GM19395 (cell line): ENCODE data around the gene TAC3.
"Not testable (repeated sequence)": the region's sequence is repeated elsewhere in the genome, so short reads cannot be mapped to it uniquely, and the experiment has no call there.

Experiments
- ATAC-seq: cut with Tn5 transposase; IDR thresholded peaks from one replicate; pipeline ENCODE4 v1.9.1; 2021; ENCODE audit warnings: mild to moderate bottlenecking, moderate library complexity; ENCODE audit not compliant: unreplicated experiment

TAC3 gene

DNA sequence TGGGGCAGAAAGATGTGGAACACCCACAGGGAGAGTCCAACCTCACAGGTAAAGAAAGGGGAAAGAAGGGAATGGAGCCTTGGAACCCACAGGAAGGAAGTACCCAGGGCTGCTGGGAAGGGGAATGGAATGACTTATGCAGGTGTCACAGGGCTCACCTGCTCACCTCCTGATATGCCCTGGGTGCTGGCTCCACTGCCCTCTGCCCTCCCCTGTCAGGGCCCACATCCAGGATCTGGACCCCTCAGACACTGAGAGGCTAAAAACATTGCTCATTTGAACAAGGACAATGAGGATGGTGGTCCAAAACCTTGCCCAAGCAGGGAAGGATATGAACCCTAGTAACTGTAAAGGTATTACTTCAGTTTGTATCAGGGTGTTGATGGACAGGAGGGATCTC is 29.3 kb downstream of the TAC3 start:
- no peak for ATAC-seq

DNA sequence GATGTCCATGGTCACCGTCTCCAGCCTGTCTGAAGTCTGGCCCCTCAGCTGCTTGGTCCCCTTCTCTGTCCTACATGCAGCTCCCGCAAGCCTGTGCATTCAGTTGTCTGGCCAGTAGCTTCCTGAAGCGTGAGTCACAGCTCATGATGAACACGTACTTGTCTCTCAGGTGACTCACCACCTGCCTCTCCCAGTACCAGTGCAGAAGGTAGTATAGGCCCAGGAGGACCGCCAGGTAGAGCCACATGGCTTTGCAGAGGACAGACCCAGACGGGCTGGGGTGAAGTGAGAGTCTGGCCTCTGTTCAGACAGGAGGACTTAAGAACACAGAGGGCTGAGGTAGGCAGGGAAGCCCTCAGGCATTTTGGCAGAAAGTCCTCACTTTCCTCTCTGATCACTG is 30.6 kb downstream of the TAC3 start:
- ATAC-seq = not testable (repeated sequence)

DNA sequence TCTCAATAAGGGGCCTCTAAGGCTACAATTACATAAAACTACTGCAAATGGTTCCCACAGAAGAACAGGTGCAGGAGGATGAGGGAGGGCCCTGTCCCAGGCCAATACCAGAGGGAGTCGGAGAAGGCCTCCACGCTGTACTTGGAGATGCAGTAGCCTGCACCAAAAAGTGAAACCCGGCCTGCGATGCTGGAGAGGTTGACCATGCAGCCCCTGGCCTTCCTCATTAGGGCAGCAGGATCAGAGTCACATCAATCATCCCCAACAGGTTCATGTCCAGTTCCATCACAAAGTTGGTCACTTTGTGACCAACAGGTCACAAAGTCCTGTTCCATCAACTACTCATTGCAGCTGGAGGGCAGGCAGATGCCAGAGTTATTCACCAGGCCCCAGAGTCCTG is 32.9 kb downstream of the TAC3 start:
- no peak for ATAC-seq

DNA sequence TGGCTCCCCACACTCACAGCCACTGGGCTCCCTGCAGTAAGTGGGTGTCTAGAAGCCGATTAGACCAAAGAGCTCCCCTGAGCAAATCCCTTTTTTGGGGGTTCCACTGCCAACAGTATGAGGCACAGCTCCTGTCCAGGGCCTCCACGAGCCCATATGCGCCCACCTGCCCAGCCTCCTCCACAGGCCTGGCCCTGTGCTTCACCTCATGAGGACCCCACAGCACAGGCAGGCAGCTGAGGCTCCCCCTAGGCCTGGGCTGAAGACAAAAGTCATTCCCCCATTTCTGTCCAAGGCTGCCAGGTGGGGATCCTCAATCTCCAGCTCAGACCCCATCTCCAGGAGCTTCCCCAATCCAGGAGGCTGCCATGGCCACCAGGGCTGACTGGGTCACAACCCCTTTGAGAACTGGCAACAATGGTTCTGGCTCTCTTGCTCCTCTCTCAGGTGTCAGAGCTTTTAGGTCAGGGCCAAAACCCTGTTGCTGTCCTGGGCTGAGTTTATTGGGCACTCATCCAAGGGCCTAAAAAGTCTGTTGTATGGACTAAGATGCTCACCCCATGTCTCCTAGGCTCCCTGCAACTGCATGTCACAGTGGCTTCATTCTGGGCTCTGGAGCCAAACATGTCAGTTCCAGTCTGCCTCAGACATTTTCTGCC is 33.6 kb downstream of the TAC3 start:
- ATAC-seq = not testable (repeated sequence)

DNA sequence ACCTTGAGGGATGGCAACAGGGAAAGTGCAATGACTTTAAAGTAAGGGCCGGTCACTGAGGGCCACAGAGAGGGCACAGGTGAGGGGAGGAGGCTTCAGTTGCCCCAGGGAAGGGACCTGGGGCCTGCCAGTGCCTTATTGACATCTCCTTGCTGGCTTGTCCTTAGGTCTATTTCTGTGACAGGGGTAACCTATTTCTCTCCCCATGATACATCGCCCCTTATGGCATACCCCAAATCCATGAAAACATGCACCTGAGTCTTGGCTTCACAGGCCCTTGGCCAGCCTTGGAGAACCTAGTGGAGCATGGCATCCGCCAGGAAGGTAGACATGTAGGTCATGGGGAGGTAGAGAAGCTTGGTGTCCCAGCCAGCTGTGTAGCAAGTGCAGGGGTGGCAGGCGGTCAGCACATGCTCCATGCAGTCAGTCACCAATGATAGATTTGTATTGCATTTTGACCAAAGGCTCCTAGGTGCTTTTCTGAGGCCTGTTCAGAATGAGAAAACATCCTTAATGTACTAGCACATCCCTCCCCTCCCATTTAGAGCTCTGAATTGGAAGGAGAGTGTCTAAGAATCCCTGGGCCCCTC is 35.3 kb downstream of the TAC3 start:
- ATAC-seq = no peak

DNA sequence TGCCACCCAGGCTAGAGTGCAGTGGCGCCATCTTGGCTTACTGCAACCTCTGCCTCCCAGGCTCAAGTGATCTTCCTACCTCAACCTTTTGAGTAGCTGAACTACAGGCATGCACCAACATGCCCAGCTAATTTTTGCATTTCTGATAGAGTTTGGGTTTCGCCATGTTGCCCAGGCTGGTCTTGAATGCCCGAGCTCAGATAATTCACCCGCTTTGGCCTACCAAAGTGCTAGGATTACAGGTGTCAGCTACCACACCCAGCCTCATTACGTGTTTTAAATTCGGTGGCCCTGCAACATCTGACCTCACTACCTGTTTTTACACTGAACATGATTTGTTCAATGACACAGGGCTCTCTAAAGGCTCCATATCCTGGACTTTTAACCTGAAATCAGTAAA is 36.1 kb downstream of the TAC3 start:
- ATAC-seq = no peak

DNA sequence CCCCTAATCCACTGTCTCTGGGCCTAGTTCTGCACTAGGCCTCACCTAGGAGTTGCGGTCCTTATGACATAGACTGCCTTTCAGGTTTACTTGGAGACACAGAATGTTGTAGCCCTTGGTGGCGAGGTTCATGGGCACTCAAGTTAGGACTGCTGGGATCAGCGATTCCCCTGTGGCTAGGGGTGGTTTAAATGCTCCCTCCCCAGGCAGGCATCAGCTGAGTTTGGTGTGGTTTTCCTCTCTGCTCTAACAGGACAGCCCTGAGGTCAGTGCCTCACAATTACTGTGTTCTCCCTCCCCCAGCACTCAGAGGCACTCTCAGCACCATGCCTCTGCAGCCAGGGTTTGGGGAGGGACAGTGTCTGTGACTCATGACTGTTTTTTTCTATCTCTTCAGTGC is 36.7 kb downstream of the TAC3 start:
- no peak for ATAC-seq

DNA sequence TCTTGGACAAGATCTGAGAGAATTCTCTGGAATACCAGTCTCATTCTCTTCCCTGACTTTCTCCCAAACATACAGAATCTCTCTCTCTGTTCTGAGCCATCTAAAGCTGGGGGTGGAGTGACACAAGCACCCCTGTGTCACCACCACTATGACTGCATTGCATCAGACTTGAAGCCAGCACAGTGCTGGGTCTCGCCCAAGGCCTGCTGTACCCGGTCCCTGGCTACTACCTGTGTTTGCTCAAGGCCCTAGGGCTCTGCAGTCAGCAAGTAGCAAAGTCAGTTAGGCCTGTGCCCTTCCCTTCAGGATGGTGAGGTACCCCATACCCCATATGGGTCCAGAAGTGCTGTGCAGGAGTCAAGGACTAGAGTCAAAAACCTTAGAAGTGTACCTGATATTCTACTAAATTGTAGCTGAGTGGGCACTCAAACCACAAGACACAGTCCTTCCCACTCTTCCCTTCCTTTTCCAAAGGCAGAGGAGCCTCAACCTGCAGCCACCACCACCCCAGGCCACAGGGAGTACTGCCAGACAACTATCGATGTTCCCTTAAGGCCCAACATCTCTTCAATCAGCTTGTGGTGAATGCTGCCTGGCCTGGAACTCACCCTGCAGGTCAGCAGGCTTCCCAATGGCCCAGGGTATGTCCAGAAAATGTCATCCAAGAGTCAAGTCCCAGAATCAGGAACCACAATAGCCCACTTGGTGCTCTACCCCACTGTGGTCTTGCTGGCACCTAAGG is 37.8 kb downstream of the TAC3 start:
- ATAC-seq = no peak

DNA sequence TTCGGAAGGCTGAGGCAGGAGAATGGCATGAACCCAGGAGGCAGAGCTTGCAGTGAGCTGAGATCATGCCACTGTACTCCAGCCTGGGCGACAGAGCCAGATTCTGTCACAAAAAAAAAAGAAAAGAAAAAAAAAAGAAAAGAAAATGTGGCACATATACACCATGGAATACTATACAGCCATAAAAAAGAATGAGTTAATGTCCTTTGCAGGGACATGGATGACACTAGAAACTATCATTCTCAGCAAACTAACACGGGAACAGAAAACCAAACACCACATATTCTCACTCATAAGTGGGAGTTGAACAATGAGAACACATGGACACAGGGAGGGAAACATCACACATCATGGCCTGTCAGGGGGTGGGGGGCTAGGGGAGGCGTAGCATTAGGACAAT is 39.0 kb downstream of the TAC3 start:
- ATAC-seq = not testable (repeated sequence)

DNA sequence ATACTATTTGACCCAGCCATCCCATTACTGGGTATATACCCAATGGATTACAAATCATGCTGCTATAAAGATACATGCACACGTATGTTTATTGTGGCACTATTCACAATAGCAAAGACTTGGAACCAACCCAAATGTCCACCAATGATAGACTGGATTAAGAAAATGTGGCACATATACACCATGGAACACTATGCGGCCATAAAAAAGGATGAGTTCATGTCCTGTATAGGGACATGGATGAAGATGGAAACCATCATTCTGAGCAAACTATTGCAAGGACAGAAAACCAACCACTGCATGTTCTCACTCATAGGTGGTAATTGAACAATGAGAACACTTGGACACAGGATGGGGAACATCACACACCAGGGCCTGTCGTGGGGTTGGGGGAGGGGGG is 42.1 kb downstream of the TAC3 start:
- ATAC-seq = not testable (repeated sequence)

DNA sequence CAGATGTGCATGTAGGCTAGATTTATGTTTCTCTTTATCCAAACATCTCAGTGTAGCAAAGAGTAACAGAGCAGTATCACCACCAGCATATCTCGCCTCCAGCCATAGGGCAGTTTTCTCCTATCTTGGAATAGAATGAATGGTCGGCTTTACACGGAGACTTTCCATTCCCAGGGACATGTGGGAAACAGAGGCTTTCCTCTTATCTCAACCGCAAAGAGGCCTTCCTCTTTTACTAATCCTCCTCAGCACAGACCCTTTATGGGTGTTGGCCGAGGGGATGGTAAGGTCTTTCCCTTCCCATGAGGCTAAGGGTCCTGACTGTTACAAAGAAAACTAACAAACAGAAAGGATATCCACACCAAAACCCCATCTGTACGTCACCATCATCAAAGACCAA is 47.4 kb downstream of the TAC3 start:
- not testable (repeated sequence) for ATAC-seq

DNA sequence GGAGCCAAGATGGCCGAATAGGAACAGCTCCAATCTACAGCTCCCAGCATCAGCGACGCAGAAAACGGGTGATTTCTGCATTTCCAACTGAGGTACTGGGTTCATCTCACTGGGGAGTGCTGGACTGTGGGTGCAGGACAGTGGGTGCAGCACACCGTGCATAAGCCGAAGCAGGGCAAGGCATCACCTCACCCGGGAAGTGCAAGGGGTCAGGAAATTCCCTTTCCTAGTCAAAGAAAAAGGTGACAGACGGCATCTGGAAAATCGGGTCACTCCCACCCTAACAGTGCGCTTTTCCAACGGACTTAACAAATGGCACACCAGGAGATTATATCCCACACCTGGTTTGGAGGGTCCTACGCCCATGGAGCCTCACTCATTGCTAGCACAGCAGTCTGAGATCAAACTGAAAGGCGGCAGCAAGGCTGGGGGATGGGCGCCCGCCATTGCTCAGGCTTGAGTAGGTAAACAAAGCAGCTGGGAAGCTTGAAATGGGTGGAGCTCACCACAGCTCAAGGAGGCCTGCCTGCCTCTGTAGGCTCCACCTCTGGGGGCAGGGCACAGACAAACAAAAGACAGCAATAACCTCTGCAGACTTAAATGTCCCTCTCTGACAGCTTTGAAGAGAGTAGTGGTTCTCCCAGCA is 50.2 kb downstream of the TAC3 start:
- not testable (repeated sequence) for ATAC-seq

DNA sequence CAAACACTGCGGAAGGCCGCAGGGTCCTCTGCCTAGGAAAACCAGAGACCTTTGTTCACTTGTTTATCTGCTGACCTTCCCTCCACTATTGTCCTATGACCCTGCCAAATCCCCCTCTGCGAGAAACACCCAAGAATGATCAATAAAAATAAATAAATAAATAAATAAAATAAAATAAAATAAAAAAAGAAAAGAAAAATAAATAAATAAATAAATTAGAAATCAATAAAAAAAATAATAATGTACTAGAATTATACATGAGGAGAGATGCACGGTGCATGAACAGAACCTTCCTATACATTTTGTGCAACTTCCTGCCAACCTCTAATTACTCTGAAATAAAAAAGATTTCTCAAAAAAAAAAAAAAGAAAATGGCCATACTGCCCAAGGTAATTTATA is 51.2 kb downstream of the TAC3 start:
- ATAC-seq = not testable (repeated sequence)

DNA sequence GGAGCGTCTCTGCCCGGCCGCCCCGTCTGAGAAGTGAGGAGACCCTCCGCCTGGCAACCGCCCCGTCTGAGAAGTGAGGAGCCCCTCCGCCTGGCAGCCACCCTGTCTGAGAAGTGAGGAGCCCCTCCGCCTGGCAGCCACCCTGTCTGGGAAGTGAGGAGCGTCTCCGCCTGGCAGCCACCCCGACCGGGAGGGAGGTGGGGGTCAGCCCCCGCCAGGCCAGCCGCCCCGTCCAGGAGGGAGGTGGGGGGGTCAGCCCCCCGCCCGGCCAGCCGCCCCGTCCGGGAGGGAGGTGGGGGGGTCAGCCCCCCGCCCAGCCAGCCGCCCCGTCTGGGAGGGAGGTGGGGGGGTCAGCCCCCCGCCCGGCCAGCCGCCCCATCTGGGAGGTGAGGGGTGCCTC is 52.8 kb downstream of the TAC3 start:
- not testable (repeated sequence) for ATAC-seq

DNA sequence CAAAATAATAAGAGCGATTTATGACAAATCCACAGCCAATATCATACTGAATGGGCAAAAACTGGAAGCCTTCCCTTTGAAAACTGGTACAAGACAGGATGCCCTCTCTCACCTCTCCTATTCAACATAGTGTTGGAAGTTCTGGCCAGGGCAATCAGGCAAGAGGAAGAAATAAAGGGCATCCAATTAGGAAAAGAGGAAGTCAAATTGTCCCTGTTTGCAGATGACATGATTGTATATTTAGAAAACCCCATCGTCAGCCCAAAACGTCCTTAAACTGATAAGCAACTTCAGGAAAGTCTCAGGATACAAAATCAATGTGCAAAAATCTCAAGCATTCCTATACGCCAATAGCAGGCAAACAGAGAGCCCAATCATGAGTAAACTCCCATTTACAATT is 54.1 kb downstream of the TAC3 start:
- not testable (repeated sequence) for ATAC-seq
